GM03348 (cell line): Measurements from ENCODE around the gene GAREM2.
A peak's percentile ranks its signal among the peaks of the same experiment; 100 is the strongest.
"Not testable (repeated sequence)": the region's sequence is repeated elsewhere in the genome, so short reads cannot be mapped to it uniquely, and the experiment has no call there.

Experiments
- DNase-seq: peaks from one replicate; pipeline ENCODE4 v3.0.0; 2012; ENCODE audit warnings: low spot score

The GAREM2 gene

DNA sequence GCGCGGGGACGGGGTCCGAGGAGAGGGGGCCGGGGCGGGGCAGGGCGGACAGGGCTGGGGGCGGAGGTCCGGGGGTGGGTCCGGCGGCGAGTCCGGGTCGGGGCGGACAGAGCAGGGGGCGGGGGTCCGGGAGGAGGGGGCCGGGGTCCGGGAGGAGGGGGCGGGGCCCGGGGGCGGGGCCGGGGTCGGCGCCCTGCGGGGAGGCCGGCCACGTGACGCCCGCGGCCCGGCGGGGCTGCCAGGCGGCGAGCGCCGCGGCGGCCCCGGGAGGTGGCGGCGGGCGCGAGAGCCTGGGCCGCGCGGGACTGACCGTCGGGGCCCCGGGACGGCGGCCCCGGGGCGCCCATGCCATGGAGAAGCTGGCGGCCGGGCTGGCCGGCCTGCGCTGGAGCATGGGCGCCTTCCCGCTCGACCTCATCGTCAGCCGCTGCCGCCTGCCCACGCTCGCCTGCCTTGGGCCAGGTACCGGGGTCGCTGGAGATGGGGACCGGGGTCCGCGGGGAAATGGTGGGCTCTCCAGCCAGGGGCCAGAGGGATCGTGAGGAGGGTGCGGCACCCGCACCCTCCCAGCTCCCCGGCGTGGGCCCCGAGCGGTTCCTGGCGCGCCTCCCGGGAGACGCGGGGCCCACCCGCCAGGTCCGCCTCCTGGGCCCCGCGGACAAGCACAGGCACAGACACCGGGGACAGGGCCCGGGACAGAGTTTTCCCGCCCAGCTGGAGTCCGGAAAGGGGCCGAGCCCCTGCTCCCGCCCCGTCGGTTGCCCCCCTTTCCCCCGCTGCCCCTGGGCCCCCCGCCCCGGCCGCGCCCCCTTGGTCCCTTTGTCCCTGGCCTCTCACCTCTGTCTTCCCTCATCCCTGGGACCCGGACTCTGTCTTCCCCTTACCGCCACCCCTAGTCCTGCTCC, at the start of gene GAREM2:
Gene GAREM2, plus strand, starts transcription at position 218 of the 905 bp plus-strand sequence. Its CDS starts 133 bp downstream, at position 351.
- peak; percentile 63 for DNase-seq

DNA sequence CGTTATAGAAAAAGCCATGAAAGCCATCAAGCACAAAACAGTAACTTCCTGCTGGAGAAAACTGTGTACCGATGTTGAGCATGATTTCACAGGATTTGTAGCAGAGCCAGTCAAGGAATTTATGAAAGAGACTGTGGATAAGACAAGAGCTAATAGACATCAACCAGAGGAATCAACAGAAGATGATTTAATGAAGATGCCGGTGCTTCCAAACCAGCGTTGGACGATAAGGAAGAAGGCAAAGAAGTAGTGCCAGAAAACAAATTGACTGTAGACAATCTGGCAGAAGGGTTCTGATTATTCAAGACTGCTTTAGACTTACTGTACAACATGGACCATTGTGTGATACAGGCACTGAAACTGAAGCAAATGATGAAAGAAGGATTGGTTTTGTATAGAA, 49.5 kb upstream of the GAREM2 start:
- DNase-seq: no peak

DNA sequence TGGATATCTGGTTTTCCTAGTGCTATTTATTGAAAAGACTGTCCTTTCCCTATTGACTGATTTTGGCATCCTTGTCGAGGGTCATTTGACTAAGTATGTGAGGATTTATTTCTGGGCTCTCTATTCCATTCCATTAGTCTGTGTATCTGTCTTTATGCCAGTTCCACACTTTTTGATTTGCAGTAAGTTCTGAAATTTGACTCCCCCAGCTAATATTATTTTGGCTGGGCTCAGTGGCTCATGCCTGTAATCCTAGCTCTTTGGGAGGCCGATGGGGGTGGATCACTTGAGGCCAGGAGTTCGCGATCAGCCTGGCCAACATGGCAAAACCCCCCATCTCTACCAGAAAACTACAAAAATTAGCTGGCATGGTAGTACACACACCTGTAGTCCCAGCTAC, 46.8 kb upstream of the GAREM2 start:
- no peak for DNase-seq

DNA sequence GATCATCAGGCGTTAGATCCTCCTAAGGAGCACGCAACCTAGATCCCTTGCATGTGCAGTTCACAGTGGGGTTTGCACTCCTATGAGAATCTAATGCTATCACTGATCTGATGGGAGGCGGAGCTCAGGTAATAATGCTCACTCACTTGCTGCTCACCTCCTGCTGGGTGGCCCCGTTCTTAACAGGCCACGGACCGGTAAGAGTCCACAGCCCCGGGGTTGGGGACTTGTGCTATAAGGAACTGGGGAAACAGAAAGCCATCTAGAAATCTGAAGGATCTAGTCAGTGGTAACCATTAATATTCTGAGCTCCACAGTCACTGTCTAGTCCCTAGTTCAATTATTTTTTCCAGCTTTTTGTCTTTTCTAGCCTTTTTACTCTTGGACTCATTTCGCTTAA, 44.7 kb upstream of the GAREM2 start:
- no peak for DNase-seq

DNA sequence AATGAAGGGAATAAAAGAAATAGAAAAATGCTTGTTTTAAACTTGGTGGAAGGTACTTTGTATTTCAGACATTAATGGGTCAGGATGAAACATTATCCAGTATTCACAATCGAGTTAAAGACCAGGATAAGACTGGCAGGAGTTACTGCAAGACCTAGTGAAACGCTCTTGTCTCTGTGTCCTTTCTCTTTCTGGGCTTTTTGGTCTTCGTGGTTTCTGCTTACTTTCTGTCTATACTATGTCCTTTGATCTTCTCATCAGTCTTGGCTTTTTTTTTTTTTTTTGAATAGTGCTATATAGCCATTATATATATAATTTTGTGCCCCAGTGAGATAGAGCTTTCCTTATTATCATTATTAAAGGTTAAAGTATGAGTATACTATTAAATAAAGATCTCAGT, 42.1 kb upstream of the GAREM2 start:
- no peak for DNase-seq

DNA sequence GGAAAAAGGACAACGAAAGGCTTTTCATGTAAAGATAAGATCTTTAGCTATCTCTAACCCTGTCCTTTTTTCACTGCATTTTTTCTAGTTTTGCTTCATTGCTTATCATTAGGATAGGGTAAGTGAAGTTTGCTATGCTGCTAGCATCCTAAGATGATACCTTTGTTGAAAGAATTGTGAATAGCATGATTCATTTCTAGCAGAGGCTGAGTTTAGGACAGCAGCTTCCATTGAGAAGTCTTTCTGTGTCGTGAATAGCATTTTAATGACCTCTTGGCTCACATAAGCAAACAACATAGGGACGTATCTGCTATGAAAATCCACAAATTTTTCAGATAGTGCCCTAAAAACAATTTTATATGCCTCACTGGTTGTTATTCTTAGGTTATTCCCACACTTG, 36.4 kb upstream of the GAREM2 start:
- no peak for DNase-seq

DNA sequence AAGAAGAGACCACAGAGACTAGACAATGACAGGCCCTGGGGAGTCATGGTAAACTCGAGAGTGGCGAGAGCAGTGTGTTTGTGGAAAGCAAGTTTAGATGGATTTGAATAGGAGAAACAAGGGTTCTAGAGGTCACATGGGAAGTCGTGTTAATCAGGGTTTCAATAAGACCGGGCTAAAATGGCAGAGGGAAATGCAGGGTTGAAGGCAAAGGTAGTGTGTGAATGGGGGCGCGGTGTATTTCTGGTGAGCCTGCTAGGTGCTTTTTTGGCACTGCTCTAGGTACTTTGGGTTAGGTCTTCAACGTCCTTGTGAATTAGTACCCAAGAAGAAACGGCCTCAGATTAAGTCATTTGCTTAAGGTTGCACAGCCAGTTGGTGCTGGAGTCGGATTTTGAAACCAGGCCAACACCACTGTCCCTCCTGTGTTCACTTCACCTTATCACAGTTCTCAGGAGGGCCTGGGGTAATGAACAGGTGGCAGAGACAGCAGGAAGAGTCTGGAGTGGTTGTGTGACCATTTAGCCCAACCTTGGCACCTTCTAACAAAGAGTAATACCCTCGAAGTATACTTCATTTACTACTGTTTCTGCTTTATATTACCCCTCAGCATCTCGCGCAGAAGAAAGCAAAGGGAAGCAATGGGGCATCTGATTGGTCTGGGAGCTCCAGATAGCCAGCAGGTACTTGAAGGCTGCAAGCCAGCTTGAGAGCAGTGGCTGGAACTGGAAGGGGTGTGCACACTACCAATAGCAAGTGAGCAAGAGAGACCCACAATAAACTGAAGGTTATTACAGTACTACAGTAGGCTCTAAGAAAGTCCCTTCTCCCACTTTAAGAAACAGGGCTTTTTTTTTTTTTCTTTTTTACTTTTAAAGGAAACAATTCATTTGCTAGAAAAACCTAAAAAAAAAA, 33.4 kb upstream of the GAREM2 start:
- no peak for DNase-seq

DNA sequence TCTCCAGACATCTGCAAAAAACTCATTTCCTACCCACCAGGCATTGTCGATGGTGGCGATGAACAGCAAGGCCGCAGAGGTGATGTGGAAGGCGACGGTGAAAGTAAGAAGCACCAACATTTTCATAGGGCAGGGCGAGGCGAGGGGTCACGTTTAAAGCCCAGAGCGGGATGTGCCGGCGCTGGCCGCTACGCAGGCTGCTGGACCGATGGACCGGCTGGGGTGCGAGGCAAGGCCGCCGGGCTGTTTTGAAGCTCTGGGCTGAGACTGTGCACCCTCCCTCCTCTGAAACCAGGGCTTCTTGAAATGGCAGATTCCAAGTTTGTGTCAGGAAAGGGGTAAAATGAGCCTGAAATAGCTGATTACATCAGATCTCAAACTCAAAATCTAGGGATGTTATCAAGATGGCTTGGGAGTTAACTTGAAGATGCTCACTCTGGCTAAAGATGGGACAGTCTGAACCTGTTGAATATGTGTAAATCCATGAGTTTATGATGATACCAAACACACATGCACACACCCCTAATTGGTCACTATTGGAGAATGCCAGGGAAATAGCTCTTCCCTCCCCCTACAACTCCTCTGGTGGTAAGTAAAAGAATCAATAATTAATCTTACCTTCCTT, 31.6 kb upstream of the GAREM2 start:
- DNase-seq: no peak

DNA sequence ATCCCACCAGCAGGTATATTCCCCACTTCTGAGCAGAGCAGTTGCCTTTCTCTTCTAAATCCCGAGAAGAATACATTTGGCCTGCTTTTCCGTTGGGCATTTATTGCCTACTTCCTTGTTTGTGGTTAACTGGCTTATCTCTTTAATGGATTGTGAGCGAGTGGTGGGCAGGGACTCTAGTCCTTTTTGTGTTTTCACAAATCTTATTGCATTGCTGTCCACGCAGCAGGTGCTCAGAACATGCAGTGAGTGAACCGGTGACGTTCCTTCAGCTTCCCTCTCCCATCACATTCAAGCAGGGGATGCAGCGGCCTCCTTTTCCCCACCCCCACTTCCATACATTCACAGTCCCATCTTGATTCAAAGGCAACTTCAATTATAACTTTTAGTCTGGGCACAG, 28.9 kb upstream of the GAREM2 start:
- DNase-seq: no peak

DNA sequence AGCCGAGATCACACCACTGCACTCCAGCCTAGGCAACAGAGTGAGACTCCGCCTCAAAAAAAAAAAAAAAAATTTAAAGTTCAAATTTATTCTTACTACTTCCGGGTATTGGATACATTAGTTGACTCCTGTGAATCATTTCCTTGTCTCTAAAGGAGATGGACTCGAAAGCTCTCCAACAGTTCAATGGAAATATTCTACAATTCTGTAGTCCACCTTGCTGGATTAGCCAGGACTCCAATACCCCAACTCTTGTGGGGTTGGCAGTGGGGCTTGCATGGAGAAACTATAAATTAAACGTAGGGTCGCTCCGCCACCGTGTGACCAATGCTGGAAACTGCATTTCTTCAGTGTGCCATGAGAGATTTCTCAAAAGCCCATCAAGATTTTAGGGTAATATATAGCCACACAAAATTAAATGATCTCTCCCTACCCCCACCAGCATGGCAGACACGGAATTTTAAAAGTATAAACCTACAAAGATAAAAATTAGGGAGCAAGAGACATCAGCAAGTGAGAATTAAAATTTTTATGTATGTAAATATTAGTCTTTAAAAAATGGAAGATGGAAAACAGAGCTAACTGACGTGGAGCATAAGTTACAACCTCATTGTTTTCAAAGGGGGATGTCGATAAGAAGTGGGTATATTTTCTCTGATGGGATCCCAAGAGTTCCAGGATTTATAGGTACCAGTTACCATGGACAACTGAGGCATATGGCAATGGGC, 27.8 kb upstream of the GAREM2 start:
- DNase-seq: peak; percentile 76

DNA sequence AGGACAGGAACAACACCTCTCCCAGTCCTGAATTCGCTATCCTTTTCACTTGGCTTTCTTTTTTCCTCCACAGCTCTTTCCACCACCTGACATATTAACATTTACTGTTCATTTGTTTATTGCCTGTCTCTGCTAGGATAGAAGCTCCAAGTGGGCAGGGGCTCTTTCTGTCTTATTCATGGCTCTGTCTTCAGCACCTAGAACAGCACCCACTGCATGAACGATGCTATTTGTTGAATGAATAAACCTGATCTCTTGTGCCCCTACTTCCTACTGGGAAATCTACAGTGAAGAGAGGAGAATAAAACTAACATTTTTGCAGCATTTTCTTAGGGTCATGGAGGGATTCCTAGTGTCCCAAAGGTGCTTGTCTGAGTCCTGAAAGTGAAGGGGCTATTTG, 24.4 kb upstream of the GAREM2 start:
- no peak for DNase-seq

DNA sequence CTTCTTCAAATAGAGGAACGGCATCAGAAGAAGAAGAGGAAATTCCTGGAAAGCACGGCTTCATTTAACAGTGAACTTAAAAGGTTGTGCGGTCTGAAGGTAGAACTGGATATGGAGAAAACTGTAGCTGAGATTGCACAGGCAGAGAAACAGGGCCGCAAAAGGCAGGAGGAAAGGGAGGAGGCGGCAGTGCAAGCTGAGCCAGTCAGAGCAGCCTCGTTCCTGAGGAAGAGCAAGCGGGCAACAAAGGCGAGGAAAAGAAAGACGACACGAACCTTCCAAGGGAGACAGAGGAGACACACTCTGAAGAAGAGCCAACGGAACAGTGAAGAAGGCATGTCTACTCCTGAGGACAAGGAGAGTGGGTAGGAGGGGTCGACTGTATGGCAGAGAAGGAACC, 22.6 kb upstream of the GAREM2 start:
- DNase-seq: no peak

DNA sequence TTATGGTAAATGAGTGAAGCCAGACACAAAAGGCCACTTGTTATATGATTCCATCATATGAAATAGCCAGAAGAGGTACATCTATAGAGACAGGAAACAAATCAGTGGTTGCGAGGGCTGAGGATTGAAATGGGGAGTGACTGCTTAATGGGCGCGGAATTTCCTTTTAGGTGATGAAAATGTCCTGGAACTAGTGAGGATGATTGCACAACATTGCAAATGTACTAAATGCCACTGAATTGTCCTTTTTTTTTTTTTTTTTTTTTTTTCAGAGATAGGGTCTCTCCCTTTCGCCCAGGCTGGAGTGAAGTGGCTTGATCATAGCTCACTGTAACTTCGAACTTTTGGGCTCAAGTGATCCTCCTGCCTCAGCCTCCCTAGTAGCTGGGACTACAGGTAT, 15.3 kb upstream of the GAREM2 start:
- no peak for DNase-seq

DNA sequence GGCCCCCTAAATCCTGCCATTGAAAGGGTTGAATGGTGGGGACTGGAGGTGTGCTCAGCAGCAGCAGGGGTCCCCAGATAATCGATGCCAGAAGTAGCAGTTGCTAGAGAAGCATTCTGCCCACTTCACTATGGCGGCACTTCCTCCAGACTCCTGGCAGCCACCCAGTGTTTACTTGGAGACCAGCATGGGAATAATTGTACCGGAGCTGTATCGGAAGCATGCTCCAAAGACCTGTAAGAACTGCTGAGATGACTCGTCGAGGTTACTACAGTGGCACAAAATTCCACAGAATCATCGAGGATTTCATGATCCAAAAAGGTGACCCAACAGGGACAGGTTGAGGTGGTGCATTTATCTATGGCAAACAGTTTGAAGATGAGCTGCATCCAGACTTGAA, 11.0 kb upstream of the GAREM2 start:
- DNase-seq: no peak

DNA sequence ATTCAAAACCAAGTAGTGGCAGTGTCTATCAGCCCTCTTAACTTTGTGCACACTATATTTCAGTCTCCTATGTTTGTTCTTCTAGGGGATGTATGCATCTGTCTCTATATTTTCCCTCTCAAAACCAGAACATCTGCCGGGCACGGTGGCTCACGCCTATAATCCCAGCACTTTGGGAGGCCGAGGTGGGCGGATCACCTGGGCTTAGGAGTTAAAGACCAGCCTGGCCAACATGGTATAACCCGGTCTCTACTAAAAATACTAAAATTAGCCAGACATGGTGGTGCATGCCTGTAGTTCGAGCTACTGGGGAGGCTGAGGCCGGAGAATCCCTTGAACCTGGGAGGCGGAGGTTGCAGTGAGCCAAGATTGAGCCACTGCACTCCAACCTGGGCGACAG, 9.9 kb upstream of the GAREM2 start:
- no peak for DNase-seq

DNA sequence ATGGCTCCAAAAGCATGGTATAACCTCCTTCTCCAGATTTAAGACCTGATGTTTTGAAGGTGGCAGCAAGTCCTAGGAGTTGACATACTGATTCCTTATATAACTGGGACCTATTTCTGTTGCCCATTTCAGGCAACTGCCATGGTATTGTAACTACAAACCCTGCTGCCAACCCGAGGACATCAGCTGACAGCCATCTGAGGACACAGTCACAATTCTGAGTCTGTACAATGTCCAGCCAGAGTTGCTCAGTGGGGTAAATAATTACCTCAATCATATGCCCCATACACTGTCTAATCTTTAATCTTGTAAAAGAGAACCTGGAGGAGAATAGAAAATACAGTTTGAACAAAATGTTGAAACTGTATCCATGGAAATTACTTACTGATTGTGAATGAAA, 8.7 kb upstream of the GAREM2 start:
- no peak for DNase-seq

DNA sequence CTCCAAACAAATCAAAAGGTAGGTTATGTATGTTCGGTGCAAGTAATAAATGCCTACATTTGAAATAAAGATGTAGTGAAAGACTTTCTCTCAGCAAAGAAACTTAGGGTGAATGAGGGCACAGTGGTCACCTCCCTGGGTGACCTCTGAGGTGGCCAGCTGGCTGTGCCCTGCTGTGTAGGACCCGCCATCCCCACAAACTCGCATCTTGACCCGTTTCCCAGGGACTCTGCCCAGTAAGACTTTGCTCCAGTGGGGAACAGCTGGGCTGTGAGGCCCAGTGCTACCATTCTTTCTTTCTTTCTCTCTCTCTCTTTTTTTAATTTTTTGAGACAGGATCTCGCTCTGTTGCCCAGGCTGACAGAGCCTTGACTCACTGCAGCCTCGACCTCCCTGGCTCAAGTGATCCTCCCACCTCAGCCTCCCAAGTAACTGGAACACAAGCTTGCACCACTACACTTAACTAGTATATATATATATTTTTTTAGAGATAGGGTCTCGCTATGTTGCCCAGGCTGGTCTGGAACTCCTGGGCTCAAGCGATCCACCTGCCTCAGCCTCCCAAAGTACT, 8.2 kb upstream of the GAREM2 start:
- no peak for DNase-seq

DNA sequence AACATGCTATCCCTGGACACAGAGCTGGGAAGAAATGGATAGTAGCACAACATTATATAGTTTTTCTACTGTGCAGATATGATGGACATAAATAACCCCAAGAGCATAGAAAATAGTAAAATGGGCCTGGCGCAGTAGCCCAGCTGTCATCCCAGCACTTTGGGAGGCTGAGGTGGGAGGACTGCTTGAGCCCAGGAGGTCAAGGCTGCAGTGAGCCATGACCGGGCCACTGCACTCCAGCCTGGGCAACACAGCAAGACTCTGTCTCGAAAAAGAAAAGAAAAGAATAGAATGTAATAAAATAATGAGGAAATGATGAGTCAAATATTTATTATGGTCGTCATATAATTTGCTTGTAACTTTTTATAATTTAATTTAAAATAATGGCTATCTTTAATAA, 7.5 kb upstream of the GAREM2 start:
- no peak for DNase-seq

DNA sequence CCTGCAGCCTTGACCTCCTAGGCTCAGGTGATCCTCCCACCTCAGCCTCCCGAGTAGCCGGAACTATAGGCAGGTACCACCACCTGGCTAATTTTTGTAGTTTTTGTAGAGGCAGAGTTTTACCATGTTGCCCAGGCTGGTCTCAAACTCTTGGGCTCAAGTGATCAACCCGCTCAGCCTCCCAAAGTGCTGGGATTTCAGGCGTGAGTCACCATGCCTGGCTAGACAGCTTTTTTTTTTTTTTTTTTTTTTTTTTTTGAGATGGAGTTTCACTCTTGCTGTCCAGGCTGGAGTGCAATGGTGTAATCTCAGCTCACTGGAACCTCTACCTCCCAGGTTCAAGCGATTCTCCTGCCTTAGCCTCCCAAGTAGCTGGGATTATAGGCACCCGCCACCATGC, 6.3 kb upstream of the GAREM2 start:
- DNase-seq: not testable (repeated sequence)

DNA sequence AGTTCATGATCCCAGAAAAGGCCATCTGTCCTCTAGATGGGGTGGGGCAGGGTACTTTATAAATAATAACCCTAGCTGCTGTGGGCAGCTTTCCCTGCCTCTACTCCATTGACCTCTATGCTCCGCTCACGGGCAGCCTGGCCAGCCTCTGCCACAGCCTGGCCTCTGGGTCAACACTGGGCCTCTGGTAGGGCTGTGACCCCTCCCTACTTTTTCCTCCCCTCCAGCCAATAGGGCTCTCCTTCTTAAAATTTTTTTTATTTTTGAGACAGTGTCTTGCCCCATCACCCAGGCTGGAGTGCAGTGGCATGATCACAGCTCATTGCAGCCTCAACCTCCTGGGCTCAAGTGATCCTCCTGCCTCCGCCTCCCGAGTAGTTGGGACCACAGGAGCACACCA, 4.1 kb upstream of the GAREM2 start:
- no peak for DNase-seq

DNA sequence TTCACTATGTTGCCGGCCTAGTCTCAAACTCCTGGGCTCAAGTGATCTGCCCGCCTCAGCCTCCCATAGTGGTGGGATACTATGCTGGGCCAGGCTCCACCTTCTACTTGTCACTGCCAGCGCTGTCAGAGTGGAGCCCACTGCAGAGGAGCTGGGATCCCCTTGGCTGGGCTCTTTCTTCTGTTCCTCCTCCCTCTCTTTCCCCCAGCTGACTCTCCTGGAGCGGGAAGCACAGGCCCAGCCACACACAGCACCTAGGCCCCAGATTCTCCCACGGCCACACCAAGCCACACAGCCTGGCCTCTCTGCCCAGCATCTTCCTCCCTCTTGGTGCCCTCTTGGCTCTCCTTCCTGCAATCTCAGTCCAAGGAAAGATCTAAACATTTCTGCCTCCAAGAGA, 3.7 kb upstream of the GAREM2 start:
- DNase-seq: no peak
